ENCODE measurements around the gene AKAP6. TPM values are rescaled to one million over a fixed set of nuclear protein-coding genes. Genes with fewer than 3 reads are reported as not detected.

Gene AKAP6
- polyA plus RNA-seq, 2 donors, result 1.5 to 1.6 TPM

DNA sequence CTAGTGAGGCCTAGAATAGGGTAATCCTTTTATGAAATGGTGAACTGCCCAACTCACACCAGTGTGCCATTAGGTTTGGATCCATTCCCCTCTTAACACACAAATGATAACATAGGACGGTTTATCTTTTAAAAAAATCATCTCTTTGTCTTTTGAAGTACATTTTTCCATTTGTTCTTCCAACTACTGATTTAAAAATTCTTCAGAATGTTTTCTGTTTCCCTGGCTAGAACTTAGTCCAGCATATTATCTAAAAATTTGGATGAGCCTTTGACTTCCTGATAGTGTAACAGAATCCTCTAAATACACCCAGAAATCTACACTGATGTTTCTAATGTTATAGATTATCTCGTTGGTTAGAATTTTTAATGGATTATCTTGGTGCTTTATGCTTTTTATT is 359.8 kb downstream of the AKAP6 start:
- Histone ChIP-seq H3K36me3 (ENCODE audit: control insufficient read depth in 2 of 2, insufficient read depth in 2 of 2, low read length in 1 of 2) (no peaks in the 10 kb centered on the region), H3K4me1 (ENCODE audit: control insufficient read depth in 2 of 2, insufficient read depth in 2 of 2, low read length in 1 of 2) (no peaks in the 10 kb centered on the region), H3K27ac (ENCODE audit: low read depth in 2 of 2, low read length in 1 of 2) (no peak overlapping the region), H3K4me3 (ENCODE audit: low read depth in 1 of 2, low read length in 2 of 2) (no peak overlapping the region), H3K27me3 (ENCODE audit: control insufficient read depth in 1 of 2, insufficient read depth in 2 of 2, low read length in 2 of 2) (no peaks in the 10 kb centered on the region), H3K9me3 (ENCODE audit: control insufficient read depth in 2 of 2, insufficient read depth in 1 of 2, low read depth in 1 of 2, low read length in 1 of 2) (no peaks in the 10 kb centered on the region)
- 65 to 69% methylated on average over 2 of the region's 2 CpGs for WGBS, 2 donors

DNA sequence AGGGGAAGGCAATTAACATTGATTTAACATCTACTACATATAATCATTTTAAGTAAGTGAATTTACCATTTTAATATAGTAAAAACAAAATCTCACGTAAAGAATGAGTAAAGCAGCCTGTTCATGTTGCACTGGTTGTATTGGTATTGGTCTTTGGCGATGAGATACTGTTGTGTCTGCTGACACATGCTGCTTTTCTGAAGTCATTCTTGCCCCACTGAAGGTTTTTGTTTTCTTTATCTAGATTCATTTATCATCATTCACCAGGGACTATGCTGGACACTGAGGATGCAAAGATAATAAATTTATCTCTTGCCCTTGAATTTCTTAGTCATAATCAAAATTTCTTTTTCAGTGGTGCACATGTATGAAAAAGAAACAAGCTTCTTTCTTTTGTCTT is 363.3 kb downstream of the AKAP6 start:
- H3K4me3 ChIP-seq (ENCODE audit: low read depth in 1 of 2, low read length in 2 of 2), result no peak overlapping the region
- H3K27ac ChIP-seq (ENCODE audit: low read depth in 2 of 2, low read length in 1 of 2), result no peak overlapping the region
- 87 to 88% methylated on average over 2 of the region's 2 CpGs for WGBS, 2 donors
- no peaks in the 10 kb centered on the region for H3K4me1 ChIP-seq (ENCODE audit: control insufficient read depth in 2 of 2, insufficient read depth in 2 of 2, low read length in 1 of 2)
- no peaks in the 10 kb centered on the region for H3K9me3 ChIP-seq (ENCODE audit: control insufficient read depth in 2 of 2, insufficient read depth in 1 of 2, low read depth in 1 of 2, low read length in 1 of 2)
- H3K27me3 ChIP-seq (ENCODE audit: control insufficient read depth in 1 of 2, insufficient read depth in 2 of 2, low read length in 2 of 2), result no peaks in the 10 kb centered on the region
- H3K36me3 ChIP-seq (ENCODE audit: control insufficient read depth in 2 of 2, insufficient read depth in 2 of 2, low read length in 1 of 2), result no peaks in the 10 kb centered on the region

DNA sequence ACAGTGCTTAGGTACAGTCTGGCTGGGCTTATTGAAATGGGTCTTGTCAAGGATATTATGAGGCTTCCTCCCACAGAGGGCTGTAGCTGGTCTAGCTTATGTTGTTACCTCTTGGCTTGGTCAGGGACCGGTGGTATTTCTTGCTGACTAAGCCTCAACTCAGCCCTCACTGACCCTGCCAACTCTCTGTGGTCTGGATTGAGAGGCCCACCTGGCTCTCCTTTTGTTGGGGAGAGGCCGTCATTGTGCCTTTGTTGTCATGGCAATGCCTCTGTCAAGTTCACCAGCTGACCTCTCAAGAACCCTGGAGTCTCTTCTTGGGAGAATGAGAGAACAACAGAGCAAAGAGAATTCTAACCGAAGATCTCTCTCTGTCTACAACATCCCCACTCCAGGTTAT is 364.0 kb downstream of the AKAP6 start:
- H3K27ac ChIP-seq (ENCODE audit: low read depth in 2 of 2, low read length in 1 of 2), result no peak overlapping the region
- H3K4me1 ChIP-seq (ENCODE audit: control insufficient read depth in 2 of 2, insufficient read depth in 2 of 2, low read length in 1 of 2), result no peaks in the 10 kb centered on the region
- no peaks in the 10 kb centered on the region for H3K9me3 ChIP-seq (ENCODE audit: control insufficient read depth in 2 of 2, insufficient read depth in 1 of 2, low read depth in 1 of 2, low read length in 1 of 2)
- H3K36me3 ChIP-seq (ENCODE audit: control insufficient read depth in 2 of 2, insufficient read depth in 2 of 2, low read length in 1 of 2), result no peaks in the 10 kb centered on the region
- no peak overlapping the region for H3K4me3 ChIP-seq (ENCODE audit: low read depth in 1 of 2, low read length in 2 of 2)
- H3K27me3 ChIP-seq (ENCODE audit: control insufficient read depth in 1 of 2, insufficient read depth in 2 of 2, low read length in 2 of 2), result no peaks in the 10 kb centered on the region
- WGBS, 2 donors, result 70 to 77% methylated on average over 3 of the region's 3 CpGs

DNA sequence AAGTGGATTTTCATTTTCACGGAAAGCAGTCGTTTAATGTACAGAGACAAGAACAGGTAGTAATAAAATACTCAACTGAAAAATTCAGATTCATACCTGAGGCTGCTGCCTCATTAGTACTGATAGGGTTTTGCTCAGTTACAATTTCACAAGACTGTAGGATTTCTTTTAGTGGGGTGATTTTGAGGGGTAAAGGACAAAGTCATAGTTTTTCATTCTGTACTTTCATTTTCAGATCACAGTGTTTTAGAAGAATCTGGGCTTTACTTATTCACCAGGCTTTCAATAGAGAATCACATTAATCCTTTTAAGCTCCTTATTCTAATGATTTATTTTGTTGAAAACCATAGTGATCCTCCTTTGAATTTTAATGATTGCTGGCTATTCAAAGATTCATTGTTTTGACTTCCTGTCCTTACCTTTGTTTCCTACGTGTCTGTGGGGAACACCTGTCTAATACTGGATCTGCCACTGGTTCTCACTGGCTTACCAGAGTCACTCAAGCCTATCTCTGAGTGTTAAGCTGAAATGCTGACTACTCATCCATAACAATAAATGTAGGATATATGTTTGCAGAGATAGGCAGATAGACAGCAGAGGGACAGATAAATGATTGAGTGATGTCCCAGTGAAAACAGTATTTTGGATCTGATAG is 365.8 kb downstream of the AKAP6 start:
- Histone ChIP-seq H3K27ac (ENCODE audit: low read depth in 2 of 2, low read length in 1 of 2) (no peak overlapping the region), H3K4me3 (ENCODE audit: low read depth in 1 of 2, low read length in 2 of 2) (no peak overlapping the region), H3K27me3 (ENCODE audit: control insufficient read depth in 1 of 2, insufficient read depth in 2 of 2, low read length in 2 of 2) (no peaks in the 10 kb centered on the region), H3K9me3 (ENCODE audit: control insufficient read depth in 2 of 2, insufficient read depth in 1 of 2, low read depth in 1 of 2, low read length in 1 of 2) (no peaks in the 10 kb centered on the region), H3K4me1 (ENCODE audit: control insufficient read depth in 2 of 2, insufficient read depth in 2 of 2, low read length in 1 of 2) (no peaks in the 10 kb centered on the region), H3K36me3 (ENCODE audit: control insufficient read depth in 2 of 2, insufficient read depth in 2 of 2, low read length in 1 of 2) (no peaks in the 10 kb centered on the region)
- WGBS, 2 donors, result 58 to 63% methylated on average over 3 of the region's 3 CpGs

DNA sequence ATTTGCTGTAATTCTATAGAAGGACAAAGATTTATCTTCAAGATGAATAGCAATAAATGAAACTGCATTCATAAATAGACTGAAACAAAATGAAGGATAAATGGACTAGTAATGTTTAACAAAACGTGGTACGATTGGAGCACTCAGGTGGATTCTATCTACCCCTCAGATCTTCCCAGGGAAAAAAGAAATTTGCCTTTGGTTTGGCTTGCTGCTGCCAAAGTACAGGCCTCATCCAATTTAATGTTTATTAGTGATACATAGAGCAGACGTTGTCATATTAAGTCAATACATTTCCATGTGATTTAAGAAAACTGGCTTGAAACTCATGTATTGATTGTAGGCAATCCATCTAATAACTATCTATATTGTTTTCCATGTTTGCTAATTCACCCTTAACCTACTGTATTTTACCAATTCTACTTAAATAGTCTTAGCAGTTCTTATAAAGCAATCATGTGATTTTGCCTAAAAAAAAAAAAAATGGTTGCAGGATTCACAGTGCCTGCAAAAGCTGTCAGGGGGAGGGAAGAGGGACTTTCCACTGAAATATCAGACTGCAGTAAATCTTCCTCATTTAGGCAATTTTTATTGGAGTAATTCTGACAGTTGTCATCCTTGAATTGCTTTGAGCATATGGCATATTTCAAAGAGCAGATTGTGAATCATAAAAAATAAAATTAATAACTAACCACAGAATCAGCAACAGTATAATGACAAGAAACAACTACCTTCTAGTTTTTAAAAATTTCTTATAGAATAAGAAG is 367.4 kb downstream of the AKAP6 start:
- Histone ChIP-seq H3K27me3 (ENCODE audit: control insufficient read depth in 1 of 2, insufficient read depth in 2 of 2, low read length in 2 of 2) (no peaks in the 10 kb centered on the region), H3K4me1 (ENCODE audit: control insufficient read depth in 2 of 2, insufficient read depth in 2 of 2, low read length in 1 of 2) (no peaks in the 10 kb centered on the region), H3K4me3 (ENCODE audit: low read depth in 1 of 2, low read length in 2 of 2) (no peak overlapping the region), H3K36me3 (ENCODE audit: control insufficient read depth in 2 of 2, insufficient read depth in 2 of 2, low read length in 1 of 2) (no peaks in the 10 kb centered on the region), H3K27ac (ENCODE audit: low read depth in 2 of 2, low read length in 1 of 2) (no peak overlapping the region), H3K9me3 (ENCODE audit: control insufficient read depth in 2 of 2, insufficient read depth in 1 of 2, low read depth in 1 of 2, low read length in 1 of 2) (no peaks in the 10 kb centered on the region)
- 89 to 90% methylated on average over 3 of the region's 3 CpGs for WGBS, 2 donors

DNA sequence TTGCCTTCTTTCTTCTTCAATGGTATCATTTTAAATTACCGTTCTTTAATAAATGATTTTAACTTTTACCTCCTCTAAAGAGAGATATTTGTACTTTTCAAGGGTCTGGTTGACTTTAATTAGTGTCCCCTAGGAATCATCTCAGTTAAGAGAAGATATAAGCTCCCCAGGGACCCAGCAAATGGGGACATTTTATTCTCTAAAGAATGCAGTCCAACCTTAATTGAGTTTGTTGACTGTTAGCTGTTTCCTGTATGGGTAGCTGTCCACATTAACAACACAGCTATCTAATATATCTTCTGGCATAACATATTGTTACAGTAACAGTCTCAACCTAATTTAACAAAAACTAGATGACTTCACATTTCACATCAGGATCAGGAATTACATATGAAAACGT is 368.0 kb downstream of the AKAP6 start:
- H3K4me1 ChIP-seq (ENCODE audit: control insufficient read depth in 2 of 2, insufficient read depth in 2 of 2, low read length in 1 of 2), result no peaks in the 10 kb centered on the region
- no peaks in the 10 kb centered on the region for H3K27me3 ChIP-seq (ENCODE audit: control insufficient read depth in 1 of 2, insufficient read depth in 2 of 2, low read length in 2 of 2)
- H3K36me3 ChIP-seq (ENCODE audit: control insufficient read depth in 2 of 2, insufficient read depth in 2 of 2, low read length in 1 of 2), result no peaks in the 10 kb centered on the region
- WGBS, 2 donors, result 82% methylated on average over 2 of the region's 2 CpGs
- no peaks in the 10 kb centered on the region for H3K9me3 ChIP-seq (ENCODE audit: control insufficient read depth in 2 of 2, insufficient read depth in 1 of 2, low read depth in 1 of 2, low read length in 1 of 2)
- H3K4me3 ChIP-seq (ENCODE audit: low read depth in 1 of 2, low read length in 2 of 2), result no peak overlapping the region
- H3K27ac ChIP-seq (ENCODE audit: low read depth in 2 of 2, low read length in 1 of 2), result no peak overlapping the region

DNA sequence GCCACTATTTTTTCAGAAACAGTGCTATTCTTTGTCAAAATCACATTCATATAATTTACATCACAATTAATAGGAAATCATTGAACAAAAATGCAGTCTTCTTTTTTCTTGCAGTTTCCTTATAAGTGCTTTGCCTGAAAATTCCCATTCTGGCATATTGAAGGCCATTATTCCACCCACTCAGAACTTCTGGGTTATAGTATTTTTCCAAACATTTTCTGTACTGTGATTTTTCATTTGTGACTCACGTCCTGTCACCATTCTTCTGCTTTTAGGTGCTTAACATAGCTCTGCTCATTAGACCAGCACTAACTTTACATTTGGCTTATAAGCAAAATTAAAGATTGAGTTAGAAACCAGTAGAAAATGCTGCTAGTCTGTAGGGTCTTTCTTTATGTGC is 368.6 kb downstream of the AKAP6 start:
- Histone ChIP-seq H3K27me3 (ENCODE audit: control insufficient read depth in 1 of 2, insufficient read depth in 2 of 2, low read length in 2 of 2) (no peaks in the 10 kb centered on the region), H3K36me3 (ENCODE audit: control insufficient read depth in 2 of 2, insufficient read depth in 2 of 2, low read length in 1 of 2) (no peaks in the 10 kb centered on the region), H3K9me3 (ENCODE audit: control insufficient read depth in 2 of 2, insufficient read depth in 1 of 2, low read depth in 1 of 2, low read length in 1 of 2) (no peaks in the 10 kb centered on the region), H3K4me1 (ENCODE audit: control insufficient read depth in 2 of 2, insufficient read depth in 2 of 2, low read length in 1 of 2) (no peaks in the 10 kb centered on the region), H3K4me3 (ENCODE audit: low read depth in 1 of 2, low read length in 2 of 2) (no peak overlapping the region), H3K27ac (ENCODE audit: low read depth in 2 of 2, low read length in 1 of 2) (no peak overlapping the region)
- 76 to 88% methylated on average over 1 of the region's 1 CpG for WGBS, 2 donors

DNA sequence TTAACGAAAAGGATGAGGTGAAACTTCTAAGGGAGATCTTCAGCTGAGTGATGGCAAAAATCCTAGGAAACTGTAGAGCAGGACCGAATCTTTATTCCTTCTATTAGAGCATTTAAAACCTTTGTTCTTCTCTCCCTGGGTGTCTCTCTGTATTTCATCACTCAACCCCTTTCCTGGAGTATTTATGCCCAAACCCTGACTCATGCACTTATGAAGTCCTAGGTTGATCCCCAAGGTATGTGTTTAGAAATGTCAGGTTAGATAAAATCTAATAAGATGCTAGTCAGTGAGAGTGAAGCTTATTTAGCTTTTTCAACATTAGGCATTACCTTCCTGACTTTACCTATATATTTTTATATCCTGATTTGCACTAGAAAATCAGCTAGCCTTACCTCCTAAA is 369.7 kb downstream of the AKAP6 start:
- H3K4me1 ChIP-seq (ENCODE audit: control insufficient read depth in 2 of 2, insufficient read depth in 2 of 2, low read length in 1 of 2), result no peaks in the 10 kb centered on the region
- no peak overlapping the region for H3K27ac ChIP-seq (ENCODE audit: low read depth in 2 of 2, low read length in 1 of 2)
- WGBS, 2 donors, result 86 to 95% methylated on average over 2 of the region's 2 CpGs
- H3K4me3 ChIP-seq (ENCODE audit: low read depth in 1 of 2, low read length in 2 of 2), result no peak overlapping the region
- no peaks in the 10 kb centered on the region for H3K36me3 ChIP-seq (ENCODE audit: control insufficient read depth in 2 of 2, insufficient read depth in 2 of 2, low read length in 1 of 2)
- H3K9me3 ChIP-seq (ENCODE audit: control insufficient read depth in 2 of 2, insufficient read depth in 1 of 2, low read depth in 1 of 2, low read length in 1 of 2), result no peaks in the 10 kb centered on the region
- H3K27me3 ChIP-seq (ENCODE audit: control insufficient read depth in 1 of 2, insufficient read depth in 2 of 2, low read length in 2 of 2), result no peaks in the 10 kb centered on the region

DNA sequence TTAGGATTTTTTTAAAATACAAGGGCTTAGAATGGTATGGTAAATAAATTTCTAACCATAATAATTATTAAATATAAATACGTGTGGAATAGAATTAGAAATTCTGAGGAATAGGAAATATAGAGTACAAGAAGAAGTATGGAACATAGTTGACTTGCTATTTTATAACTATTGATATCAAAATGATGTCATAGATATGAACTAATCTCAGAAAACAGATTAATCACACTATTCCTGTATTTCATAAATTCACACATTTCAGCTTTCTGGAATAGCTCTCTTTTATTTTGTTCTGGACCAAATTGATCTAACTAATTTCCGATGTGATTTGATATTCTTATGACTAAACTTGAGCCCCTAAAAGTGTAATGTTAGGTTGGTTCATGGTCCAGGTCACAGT is 372.4 kb downstream of the AKAP6 start:
- H3K27me3 ChIP-seq (ENCODE audit: control insufficient read depth in 1 of 2, insufficient read depth in 2 of 2, low read length in 2 of 2), result no peaks in the 10 kb centered on the region
- H3K27ac ChIP-seq (ENCODE audit: low read depth in 2 of 2, low read length in 1 of 2), result no peak overlapping the region
- no peaks in the 10 kb centered on the region for H3K9me3 ChIP-seq (ENCODE audit: control insufficient read depth in 2 of 2, insufficient read depth in 1 of 2, low read depth in 1 of 2, low read length in 1 of 2)
- H3K4me3 ChIP-seq (ENCODE audit: low read depth in 1 of 2, low read length in 2 of 2), result no peak overlapping the region
- H3K4me1 ChIP-seq (ENCODE audit: control insufficient read depth in 2 of 2, insufficient read depth in 2 of 2, low read length in 1 of 2), result no peaks in the 10 kb centered on the region
- 94 to 95% methylated on average over 2 of the region's 2 CpGs for WGBS, 2 donors
- H3K36me3 ChIP-seq (ENCODE audit: control insufficient read depth in 2 of 2, insufficient read depth in 2 of 2, low read length in 1 of 2), result no peaks in the 10 kb centered on the region

DNA sequence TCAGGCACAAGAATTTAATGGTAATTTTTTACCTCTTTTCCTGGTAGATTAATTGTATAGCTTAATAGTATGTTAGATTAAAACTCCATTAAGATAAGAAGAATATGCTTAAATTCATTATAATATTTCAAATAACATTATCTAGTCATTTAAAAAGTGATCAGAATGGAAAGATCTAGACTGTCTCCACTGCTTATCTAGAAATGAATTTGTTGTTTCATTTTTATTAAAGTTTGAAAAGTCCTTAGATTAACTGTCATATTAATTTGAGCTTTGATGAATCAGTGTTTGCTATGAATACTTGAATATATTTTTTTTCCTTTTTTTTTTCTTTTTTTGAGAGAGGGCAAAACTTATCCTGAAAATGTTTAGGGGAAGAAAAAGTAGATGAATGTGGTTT is 373.0 kb downstream of the AKAP6 start:
- Histone ChIP-seq H3K4me3 (ENCODE audit: low read depth in 1 of 2, low read length in 2 of 2) (no peak overlapping the region), H3K27me3 (ENCODE audit: control insufficient read depth in 1 of 2, insufficient read depth in 2 of 2, low read length in 2 of 2) (no peaks in the 10 kb centered on the region), H3K9me3 (ENCODE audit: control insufficient read depth in 2 of 2, insufficient read depth in 1 of 2, low read depth in 1 of 2, low read length in 1 of 2) (no peaks in the 10 kb centered on the region), H3K36me3 (ENCODE audit: control insufficient read depth in 2 of 2, insufficient read depth in 2 of 2, low read length in 1 of 2) (no peaks in the 10 kb centered on the region), H3K4me1 (ENCODE audit: control insufficient read depth in 2 of 2, insufficient read depth in 2 of 2, low read length in 1 of 2) (no peaks in the 10 kb centered on the region), H3K27ac (ENCODE audit: low read depth in 2 of 2, low read length in 1 of 2) (no peak overlapping the region)

Measured in esophagus (tissue), 2 donors.